ENCODE results near the gene KY. TPM values are rescaled to one million over a fixed set of nuclear protein-coding genes. Genes with fewer than 3 reads are reported as not detected.

KY gene
- total RNA-seq, 6 donors from 2014 or later, result 0.11 to 2.1 (median 0.38) TPM; not detected in 2

DNA sequence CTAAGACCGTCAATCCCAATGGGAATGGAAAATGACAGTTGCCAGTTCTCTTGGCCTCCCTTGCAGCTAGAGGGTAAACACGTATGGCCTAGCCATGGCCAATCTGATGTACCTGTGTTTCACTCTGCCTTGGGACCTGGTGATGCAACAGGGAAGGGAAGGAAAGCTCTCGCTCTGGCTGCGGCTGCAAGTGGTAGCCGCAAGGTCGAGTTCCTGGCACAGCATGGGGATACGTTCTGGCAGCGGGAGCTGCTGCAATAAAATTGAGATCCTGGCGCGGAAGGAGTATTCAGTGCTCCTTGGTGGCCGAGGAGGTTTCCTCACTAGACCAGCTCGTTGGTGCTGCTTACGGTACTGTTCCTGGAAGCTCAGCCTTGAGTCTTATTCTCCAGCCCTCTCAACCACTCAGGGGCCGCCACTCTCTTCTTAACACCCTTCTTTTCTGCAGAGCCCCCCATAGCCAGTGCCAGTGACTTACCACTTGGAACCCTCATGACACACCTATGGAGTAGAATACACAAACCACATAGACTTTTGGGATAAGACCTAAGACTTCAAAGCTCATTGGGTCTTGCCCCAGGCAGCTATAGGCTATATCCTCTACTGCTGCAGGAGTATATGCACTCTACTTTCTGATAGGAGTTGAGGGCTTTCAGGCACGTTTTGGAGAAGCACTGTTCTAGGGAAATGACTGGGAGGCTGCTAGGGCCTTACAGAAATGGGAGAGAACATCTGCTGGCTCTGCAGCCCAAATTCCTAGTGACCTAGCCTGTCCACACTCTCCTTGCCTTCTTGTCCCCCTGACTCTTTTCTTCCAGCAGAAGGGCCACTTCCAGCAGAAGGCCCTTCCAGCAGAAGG is 2.7 kb downstream of the KY start:
- H3K9me3 ChIP-seq, result no peaks in the 10 kb centered on the region
- no peaks in the 10 kb centered on the region for H3K36me3 ChIP-seq
- no peak overlapping the region for H3K4me3 ChIP-seq
- ATAC-seq (ENCODE audit: low FRiP score in 2 of 2), result no peak
- DNase-seq, result no peak
- TF ChIP-seq EP300 (IDR thresholded peaks at IDR 0.05), result no peak
- no peak for TF ChIP-seq POLR2AphosphoS5 (IDR thresholded peaks at IDR 0.05)
- TF ChIP-seq CTCF (IDR thresholded peaks at IDR 0.05), result no peak
- TF ChIP-seq POLR2A (IDR thresholded peaks at IDR 0.05), result no peak
- H3K4me1 ChIP-seq, result peaks cover 7 to 17% (median 13%) of the 10 kb centered on the region in 4 donors
- H3K27ac ChIP-seq, result no peak overlapping the region
- WGBS, 2 donors, result 85 to 88% methylated on average over 15 of the region's 15 CpGs
- H3K27me3 ChIP-seq, result peaks cover 0 to 2% (median 0%) of the 10 kb centered on the region in 4 donors

DNA sequence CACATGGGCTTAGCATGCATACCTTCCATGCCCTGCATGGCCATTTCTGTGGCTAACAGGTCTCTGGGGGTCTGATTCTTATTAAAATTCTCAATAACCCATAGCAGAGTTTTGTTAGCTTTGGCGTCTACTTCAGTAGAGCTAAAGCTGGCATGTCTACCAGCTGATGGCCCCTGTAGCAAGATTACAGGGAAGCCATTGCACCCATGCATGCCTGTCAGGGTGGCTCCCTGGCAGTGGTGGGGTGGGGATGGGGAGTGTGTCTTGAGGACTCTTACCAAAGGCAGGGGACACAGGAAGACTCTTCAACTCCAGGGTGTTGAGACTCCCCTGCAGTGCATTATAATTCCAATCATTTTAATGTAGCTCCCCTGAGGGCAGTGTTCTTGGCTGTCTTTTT is 4.7 kb downstream of the KY start:
- no peaks in the 10 kb centered on the region for H3K36me3 ChIP-seq
- H3K27me3 ChIP-seq, result peaks cover 0 to 2% (median 0%) of the 10 kb centered on the region in 4 donors
- H3K4me3 ChIP-seq, result no peak overlapping the region
- ATAC-seq (ENCODE audit: low FRiP score in 2 of 2) (no peak), DNase-seq (no peak)
- no peak overlapping the region for H3K27ac ChIP-seq
- H3K4me1 ChIP-seq, result peaks cover 7 to 9% (median 8%) of the 10 kb centered on the region in 4 donors
- 90 to 100% methylated on average over 1 of the region's 1 CpG for WGBS, 2 donors
- no peaks in the 10 kb centered on the region for H3K9me3 ChIP-seq
- TF ChIP-seq POLR2A (IDR thresholded peaks at IDR 0.05), result no peak
- TF ChIP-seq EP300 (IDR thresholded peaks at IDR 0.05), result no peak
- TF ChIP-seq CTCF (IDR thresholded peaks at IDR 0.05), result no peak
- TF ChIP-seq POLR2AphosphoS5 (IDR thresholded peaks at IDR 0.05), result no peak

GRCh38 chr3:134645515-134645914 is 5.3 kb downstream of the KY start:
- Histone ChIP-seq H3K27ac (no peak overlapping the region), H3K36me3 (no peaks in the 10 kb centered on the region), H3K27me3 (peaks cover 0 to under 1% (median 0%) of the 10 kb centered on the region in 4 donors), H3K4me1 (peaks cover 1 to 3% (median 2%) of the 10 kb centered on the region in 4 donors), H3K9me3 (no peaks in the 10 kb centered on the region), H3K4me3 (no peak overlapping the region)
- 86 to 90% methylated on average over 5 of the region's 5 CpGs for WGBS, 2 donors
- no peak for TF ChIP-seq EP300 (IDR thresholded peaks at IDR 0.05)
- no peak for ATAC-seq (ENCODE audit: low FRiP score in 2 of 2)
- no peak for DNase-seq

- WGBS, 2 donors, result 70 to 79% methylated on average over 8 to 11 of the region's 11 CpGs
- no peaks in the 10 kb centered on the region for H3K27me3 ChIP-seq
- no peak overlapping the region for H3K4me3 ChIP-seq
- H3K36me3 ChIP-seq, result no peaks in the 10 kb centered on the region
- no peaks in the 10 kb centered on the region for H3K4me1 ChIP-seq
- ATAC-seq (ENCODE audit: low FRiP score in 2 of 2), result no peak
- no peak for DNase-seq
- H3K27ac ChIP-seq, result no peak overlapping the region
- TF ChIP-seq EP300 (IDR thresholded peaks at IDR 0.05) (no peak), POLR2A (IDR thresholded peaks at IDR 0.05) (no peak), POLR2AphosphoS5 (IDR thresholded peaks at IDR 0.05) (no peak), CTCF (IDR thresholded peaks at IDR 0.05) (no peak)
- no peaks in the 10 kb centered on the region for H3K9me3 ChIP-seq
These were observed 5.9 kb downstream of the KY start for GRCh38 chr3:134644731-134645514.

DNA sequence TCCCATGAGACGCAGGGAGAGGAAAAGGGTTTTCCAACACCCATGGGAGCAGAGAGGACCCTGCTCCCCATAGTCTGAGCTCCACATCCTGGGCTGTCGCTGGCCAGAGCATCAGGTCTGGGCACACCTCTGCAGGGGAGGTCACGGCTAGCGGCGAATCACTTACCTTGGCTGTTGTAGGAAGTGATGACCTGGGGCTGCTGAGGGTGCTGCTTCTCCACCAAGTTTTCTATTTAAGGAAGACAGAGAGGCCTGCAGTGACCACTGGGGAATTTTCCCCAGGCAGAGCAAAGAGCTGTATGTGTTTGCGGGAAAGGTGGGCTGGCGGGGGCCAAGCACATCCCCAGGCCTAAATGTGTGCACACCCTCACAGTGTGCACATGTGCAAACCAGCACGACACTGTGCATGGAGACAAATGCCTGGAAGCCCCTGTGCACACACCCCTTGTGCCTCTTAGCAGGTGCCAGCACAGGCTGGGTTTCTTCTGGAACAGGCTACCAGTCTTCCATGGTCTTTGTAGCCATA is 7.6 kb downstream of the KY start:
- H3K27ac ChIP-seq, result no peak overlapping the region
- no peaks in the 10 kb centered on the region for H3K27me3 ChIP-seq
- DNase-seq, result no peak
- no peak for ATAC-seq (ENCODE audit: low FRiP score in 2 of 2)
- no peaks in the 10 kb centered on the region for H3K36me3 ChIP-seq
- no peak overlapping the region for H3K4me3 ChIP-seq
- TF ChIP-seq EP300 (IDR thresholded peaks at IDR 0.05) (no peak), POLR2AphosphoS5 (IDR thresholded peaks at IDR 0.05) (no peak), CTCF (IDR thresholded peaks at IDR 0.05) (no peak), POLR2A (IDR thresholded peaks at IDR 0.05) (no peak)
- H3K4me1 ChIP-seq, result no peaks in the 10 kb centered on the region
- 97 to 100% methylated on average over 1 to 8 of the region's 8 CpGs for WGBS, 2 donors
- H3K9me3 ChIP-seq, result no peaks in the 10 kb centered on the region
